ENCODE measurements around the gene PRDM16.

DNA sequence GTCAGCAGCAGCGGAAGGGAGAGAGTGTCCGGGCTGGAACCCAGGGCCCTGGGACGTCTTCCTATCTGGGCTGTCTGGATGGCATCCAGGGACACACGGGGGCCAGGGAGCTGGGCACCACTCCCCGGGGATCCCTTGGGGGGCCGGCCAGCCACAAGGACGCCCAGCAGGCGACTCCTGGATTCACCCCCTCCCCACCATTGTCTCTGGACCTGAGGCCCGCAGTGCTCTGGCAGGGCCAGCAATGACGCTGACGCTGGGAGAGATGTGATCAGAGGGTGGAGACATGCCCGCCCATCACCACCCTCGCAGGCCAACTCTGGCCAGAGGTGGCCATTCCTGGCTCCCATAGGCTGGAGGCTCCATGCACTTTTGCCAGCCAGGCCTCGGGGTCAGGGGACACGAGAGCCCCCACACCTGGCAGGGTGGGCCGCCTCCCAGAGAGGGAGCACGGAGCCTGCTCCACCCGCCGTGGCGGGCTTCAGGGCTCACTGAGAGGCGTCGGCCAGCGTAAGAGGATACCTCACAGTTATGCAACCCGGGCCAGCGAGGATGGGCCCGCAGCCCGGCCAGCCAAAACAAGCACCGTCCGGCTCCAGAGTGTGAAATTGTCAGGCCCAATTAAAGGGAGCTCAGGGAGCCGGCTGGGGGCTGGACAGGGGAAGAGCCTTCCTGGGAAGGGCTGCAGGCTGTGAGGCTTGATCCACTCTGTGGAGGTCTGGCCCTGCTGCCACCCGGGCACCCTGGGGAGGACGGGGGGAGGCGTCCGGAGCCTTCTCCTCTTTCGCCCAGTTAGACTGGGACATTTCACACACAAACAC lies 37.4 kb upstream of the PRDM16 start:
- TF ChIP-seq POLR2A (IDR thresholded peaks at IDR 0.05), result no peak
- TF ChIP-seq, protein P1, sequence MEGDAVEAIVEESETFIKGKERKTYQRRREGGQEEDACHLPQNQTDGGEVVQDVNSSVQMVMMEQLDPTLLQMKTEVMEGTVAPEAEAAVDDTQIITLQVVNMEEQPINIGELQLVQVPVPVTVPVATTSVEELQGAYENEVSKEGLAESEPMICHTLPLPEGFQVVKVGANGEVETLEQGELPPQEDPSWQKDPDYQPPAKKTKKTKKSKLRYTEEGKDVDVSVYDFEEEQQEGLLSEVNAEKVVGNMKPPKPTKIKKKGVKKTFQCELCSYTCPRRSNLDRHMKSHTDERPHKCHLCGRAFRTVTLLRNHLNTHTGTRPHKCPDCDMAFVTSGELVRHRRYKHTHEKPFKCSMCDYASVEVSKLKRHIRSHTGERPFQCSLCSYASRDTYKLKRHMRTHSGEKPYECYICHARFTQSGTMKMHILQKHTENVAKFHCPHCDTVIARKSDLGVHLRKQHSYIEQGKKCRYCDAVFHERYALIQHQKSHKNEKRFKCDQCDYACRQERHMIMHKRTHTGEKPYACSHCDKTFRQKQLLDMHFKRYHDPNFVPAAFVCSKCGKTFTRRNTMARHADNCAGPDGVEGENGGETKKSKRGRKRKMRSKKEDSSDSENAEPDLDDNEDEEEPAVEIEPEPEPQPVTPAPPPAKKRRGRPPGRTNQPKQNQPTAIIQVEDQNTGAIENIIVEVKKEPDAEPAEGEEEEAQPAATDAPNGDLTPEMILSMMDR (IDR thresholded peaks at IDR 0.05), result no peak
